Transverse colon (tissue), 4 donors: ENCODE measurements around the gene GNAI3. TPM values are rescaled to one million over a fixed set of nuclear protein-coding genes. Genes with fewer than 3 reads are reported as not detected.

ENCODE experiments used
- DNase-seq: peaks from one replicate; pipeline ENCODE4 v3.0.0-alpha.2; 2019
- H3K27ac ChIP-seq, 4 donors: fragments of 200-600 bp; sonication (generic); 2 replicates each; pipeline ENCODE4 v1.5.1; 2016 to 2018; ENCODE audit warnings: inconsistent platforms in 4 of 4
- H3K27me3 ChIP-seq: fragments of 200-600 bp; sonication (generic); 2 replicates; pipeline ENCODE4 v1.5.1; 2017; ENCODE audit warnings: inconsistent platforms
- H3K36me3 ChIP-seq, 4 donors: fragments of 200-600 bp; sonication (generic); 2 replicates each; pipeline ENCODE4 v1.5.1; 2017 to 2019; ENCODE audit warnings: inconsistent platforms in 4 of 4
- H3K4me1 ChIP-seq, 4 donors: fragments of 200-600 bp; sonication (generic); 2 replicates each; pipeline ENCODE4 v1.5.1; 2017 to 2020; ENCODE audit warnings: inconsistent platforms in 4 of 4
- H3K4me3 ChIP-seq, 4 donors: fragments of 200-600 bp; sonication (generic); 1 replicate in 1 of 4; 2 replicates in 3 of 4; pipeline versions ENCODE4 v1.5.1 to v1.6.1; 2017 to 2019; ENCODE audit warnings: inconsistent platforms in 4 of 4
- H3K9me3 ChIP-seq, 2 donors: fragments of 200-600 bp; sonication (generic); 2 replicates each; pipeline ENCODE4 v1.5.1; 2017 to 2019; ENCODE audit warnings: inconsistent platforms in 2 of 2
- EP300 ChIP-seq: sonication (generic); formaldehyde crosslinking; IDR thresholded peaks from one replicate; pipeline ENCODE4 v1.6.1; 2017; ENCODE audit warnings: antibody characterized with exemption, low read depth
- POLR2A ChIP-seq: fragments of 450-650 bp; IDR thresholded peaks from one replicate; pipeline ENCODE4 v1.6.1; 2016; ENCODE audit warnings: antibody characterized with exemption, mild to moderate bottlenecking, moderate library complexity
- POLR2AphosphoS5 ChIP-seq, 3 donors: sonication (generic); formaldehyde crosslinking; IDR thresholded peaks; one replicate each; pipeline ENCODE4 v1.6.1; 2016; ENCODE audit warnings: antibody characterized with exemption in 3 of 3
- WGBS, 2 donors: methylation state at CpG; one replicate each; pipeline ENCODE4 v1.1.5; 2018; ENCODE audit warnings: low coverage in 1 of 2; 5-methylcytosine and 5-hydroxymethylcytosine counted together
- in situ Hi-C, 4 donors: fragments of 200-750 bp; cut with MboI; loops; one replicate each; pipeline versions ENCODE4 v1.15.0 to v1.15.1; 2017; ENCODE audit warnings: low sequenced_read_pairs in 3 of 4, low pct_ligation_motif_present in 1 of 4, low pct_unique_long_range_greater_than_20kb in 1 of 4
- intact Hi-C: fragments of 100-400 bp; cut with DNase I; formaldehyde crosslinking; loops from one replicate; pipeline ENCODE4 v1.15.1; 2023; ENCODE audit warnings: low total_unique reads
- total RNA-seq, 4 donors: library from RNA; depleted of rRNA; stranded (reverse); fragments of >200 nt; gene quantifications; one replicate each; pipeline ENCODE4 v1.1.0, GENCODE V29; 2016
- TF ChIP-seq, protein P1 (sequence below), 5 experiments: fragments of 200-600 bp in 3 of 5; fragments of 450-650 bp in 2 of 5; sonication (generic) in 3 of 5; IDR thresholded peaks; 1 replicate in 2 of 5; 2 replicates in 3 of 5; pipeline ENCODE4 v1.5.1; 2016 to 2017; ENCODE audit warnings: antibody characterized with exemption in 5 of 5, inconsistent platforms in 3 of 5, mild to moderate bottlenecking in 2 of 5, moderate library complexity in 1 of 5

GNAI3 gene
- total RNA-seq, 4 donors from 2014 or later: 2.2 to 7.5 (median 5.1) TPM

DNA sequence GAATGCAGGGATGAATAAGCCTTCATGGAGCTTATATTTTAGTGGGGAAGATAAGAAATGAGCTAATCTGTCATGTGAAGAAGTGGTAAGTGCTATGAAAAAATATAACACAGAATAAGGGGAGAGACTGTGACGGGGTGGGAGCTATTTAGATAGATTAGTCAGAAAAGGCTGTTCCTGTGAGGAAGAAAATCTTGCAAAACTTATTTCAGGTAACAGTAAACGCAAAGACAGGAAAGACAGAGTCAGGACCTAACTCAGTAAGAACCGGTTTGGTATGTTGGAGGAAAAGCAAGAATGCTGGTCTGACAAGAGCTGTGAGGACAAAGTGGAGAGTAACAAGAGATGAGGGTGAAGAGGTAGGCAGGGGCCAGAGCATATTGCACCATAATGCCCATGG is 22.0 kb downstream of the GNAI3 start:
- H3K4me3 ChIP-seq: no peak overlapping the region
- no peaks in the 10 kb centered on the region for H3K36me3 ChIP-seq
- in situ Hi-C loops (no loop called here), intact Hi-C loops (no loop called here)
- no peak for DNase-seq
- TF ChIP-seq POLR2AphosphoS5 (IDR thresholded peaks at IDR 0.05) (no peak), EP300 (no peak), POLR2A (no peak)
- TF ChIP-seq, protein P1, sequence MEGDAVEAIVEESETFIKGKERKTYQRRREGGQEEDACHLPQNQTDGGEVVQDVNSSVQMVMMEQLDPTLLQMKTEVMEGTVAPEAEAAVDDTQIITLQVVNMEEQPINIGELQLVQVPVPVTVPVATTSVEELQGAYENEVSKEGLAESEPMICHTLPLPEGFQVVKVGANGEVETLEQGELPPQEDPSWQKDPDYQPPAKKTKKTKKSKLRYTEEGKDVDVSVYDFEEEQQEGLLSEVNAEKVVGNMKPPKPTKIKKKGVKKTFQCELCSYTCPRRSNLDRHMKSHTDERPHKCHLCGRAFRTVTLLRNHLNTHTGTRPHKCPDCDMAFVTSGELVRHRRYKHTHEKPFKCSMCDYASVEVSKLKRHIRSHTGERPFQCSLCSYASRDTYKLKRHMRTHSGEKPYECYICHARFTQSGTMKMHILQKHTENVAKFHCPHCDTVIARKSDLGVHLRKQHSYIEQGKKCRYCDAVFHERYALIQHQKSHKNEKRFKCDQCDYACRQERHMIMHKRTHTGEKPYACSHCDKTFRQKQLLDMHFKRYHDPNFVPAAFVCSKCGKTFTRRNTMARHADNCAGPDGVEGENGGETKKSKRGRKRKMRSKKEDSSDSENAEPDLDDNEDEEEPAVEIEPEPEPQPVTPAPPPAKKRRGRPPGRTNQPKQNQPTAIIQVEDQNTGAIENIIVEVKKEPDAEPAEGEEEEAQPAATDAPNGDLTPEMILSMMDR (IDR thresholded peaks at IDR 0.05): no peak
- WGBS, 2 donors: 33 to 58% methylated on average over 3 of the region's 3 CpGs
- H3K27me3 ChIP-seq: no peaks in the 10 kb centered on the region
- peaks cover 18 to 75% (median 32%) of the 10 kb centered on the region in 4 donors for H3K4me1 ChIP-seq
- no peak overlapping the region for H3K27ac ChIP-seq
- H3K9me3 ChIP-seq: no peaks in the 10 kb centered on the region

DNA sequence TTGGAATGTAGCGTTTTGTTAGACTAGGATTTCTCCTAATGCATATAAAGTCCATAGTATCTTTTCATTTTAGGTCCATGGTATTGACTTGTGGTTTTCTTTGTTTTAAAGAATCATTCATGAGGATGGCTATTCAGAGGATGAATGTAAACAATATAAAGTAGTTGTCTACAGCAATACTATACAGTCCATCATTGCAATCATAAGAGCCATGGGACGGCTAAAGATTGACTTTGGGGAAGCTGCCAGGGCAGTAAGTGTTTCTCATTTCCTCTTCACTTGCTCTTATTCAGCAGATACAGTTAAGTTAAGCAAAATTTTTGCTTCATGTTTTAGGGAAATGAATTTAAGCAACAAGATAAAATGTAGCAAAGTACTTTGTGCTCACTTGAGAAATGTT is 25.4 kb downstream of the GNAI3 start:
- H3K4me1 ChIP-seq: peaks cover 3 to 45% (median 11%) of the 10 kb centered on the region in 4 donors
- TF ChIP-seq POLR2A (no peak), POLR2AphosphoS5 (IDR thresholded peaks at IDR 0.05) (no peak), EP300 (no peak)
- TF ChIP-seq, protein P1 (IDR thresholded peaks at IDR 0.05): no peak
- no peak overlapping the region for H3K27ac ChIP-seq
- in situ Hi-C loops (no loop called here), intact Hi-C loops (no loop called here)
- peaks cover 0 to 3% (median 0%) of the 10 kb centered on the region in 4 donors for H3K36me3 ChIP-seq
- no peaks in the 10 kb centered on the region for H3K27me3 ChIP-seq
- WGBS, 2 donors: 35 to 47% methylated on average over 2 of the region's 2 CpGs
- no peak for DNase-seq
- no peak overlapping the region for H3K4me3 ChIP-seq
- H3K9me3 ChIP-seq: no peaks in the 10 kb centered on the region

DNA sequence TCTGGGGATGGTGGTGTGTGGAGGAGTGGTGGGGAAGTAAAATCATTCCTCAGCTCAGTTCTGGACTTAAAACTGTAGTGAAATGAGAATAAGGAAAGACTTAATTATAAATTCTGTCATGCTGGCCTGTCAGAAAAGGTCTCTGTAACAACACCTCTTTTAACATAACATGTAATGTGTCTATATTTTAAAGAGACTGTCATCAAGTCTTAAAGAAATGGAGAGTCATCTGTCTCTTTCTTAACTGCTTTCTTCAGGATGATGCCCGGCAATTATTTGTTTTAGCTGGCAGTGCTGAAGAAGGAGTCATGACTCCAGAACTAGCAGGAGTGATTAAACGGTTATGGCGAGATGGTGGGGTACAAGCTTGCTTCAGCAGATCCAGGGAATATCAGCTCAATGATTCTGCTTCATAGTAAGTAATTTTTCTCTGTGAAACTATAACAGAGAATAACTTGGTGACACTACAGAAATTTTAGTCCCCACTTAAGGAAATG is 30.6 kb downstream of the GNAI3 start:
- Histone ChIP-seq H3K27ac (peak overlapping the region in 1 of 4 donors; percentile 16), H3K36me3 (peaks cover 0 to 23% (median 9%) of the 10 kb centered on the region in 4 donors), H3K27me3 (no peaks in the 10 kb centered on the region), H3K4me1 (peaks cover 0 to 18% (median 3%) of the 10 kb centered on the region in 4 donors), H3K4me3 (no peak overlapping the region), H3K9me3 (no peaks in the 10 kb centered on the region)
- in situ Hi-C loops: no loop called here
- DNase-seq: no peak
- TF ChIP-seq POLR2AphosphoS5 (IDR thresholded peaks at IDR 0.05) (no peak), POLR2A (no peak), EP300 (no peak)
- TF ChIP-seq, protein P1 (IDR thresholded peaks at IDR 0.05): no peak
- intact Hi-C loops: no loop called here
- WGBS, 2 donors: 81 to 83% methylated on average over 1 to 3 of the region's 3 CpGs

DNA sequence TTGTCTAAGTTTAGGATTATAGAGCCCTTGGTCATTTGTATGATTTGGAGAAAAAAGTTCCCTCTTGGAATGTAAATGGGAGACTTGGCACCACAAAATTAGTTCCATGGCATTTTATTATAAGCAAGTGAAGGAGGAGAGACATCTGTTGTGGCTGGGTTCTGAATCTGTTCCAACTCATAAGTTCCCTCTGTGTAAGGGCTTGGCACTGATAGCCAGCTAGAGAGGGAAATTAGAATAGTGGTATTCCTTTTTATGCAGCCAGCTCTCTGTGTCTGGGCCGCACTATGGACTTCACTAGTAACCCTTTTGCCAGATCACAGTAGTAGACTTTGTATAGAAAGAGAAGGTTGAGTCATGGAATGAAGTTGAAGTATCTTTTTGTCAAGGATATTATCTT is 31.1 kb downstream of the GNAI3 start:
- intact Hi-C loops: no loop called here
- peak overlapping the region in 1 of 4 donors; percentile 16 for H3K27ac ChIP-seq
- H3K9me3 ChIP-seq: no peaks in the 10 kb centered on the region
- peaks cover 0 to 13% (median 3%) of the 10 kb centered on the region in 4 donors for H3K4me1 ChIP-seq
- no peak for DNase-seq
- in situ Hi-C loops: no loop called here
- no peaks in the 10 kb centered on the region for H3K27me3 ChIP-seq
- H3K4me3 ChIP-seq: no peak overlapping the region
- 67 to 69% methylated on average over 1 of the region's 1 CpG for WGBS, 2 donors
- H3K36me3 ChIP-seq: peaks cover 0 to 24% (median 9%) of the 10 kb centered on the region in 4 donors
- TF ChIP-seq POLR2AphosphoS5 (IDR thresholded peaks at IDR 0.05) (no peak), POLR2A (no peak), EP300 (no peak)
- TF ChIP-seq, protein P1 (IDR thresholded peaks at IDR 0.05): no peak
